GM20000 (cell line): ENCODE measurements around the gene ARHGEF6.

ENCODE experiments used
- DNase-seq: peaks from one replicate; pipeline ENCODE4 v3.0.0; 2012; ENCODE audit warnings: low spot score
- TF ChIP-seq, protein P1 (sequence below): IDR thresholded peaks from 2 replicates; pipeline ENCODE4 v1.5.1; 2012; ENCODE audit warnings: mild to moderate bottlenecking, control low read depth; ENCODE audit errors: extremely low read depth, missing control alignments

The ARHGEF6 gene

DNA sequence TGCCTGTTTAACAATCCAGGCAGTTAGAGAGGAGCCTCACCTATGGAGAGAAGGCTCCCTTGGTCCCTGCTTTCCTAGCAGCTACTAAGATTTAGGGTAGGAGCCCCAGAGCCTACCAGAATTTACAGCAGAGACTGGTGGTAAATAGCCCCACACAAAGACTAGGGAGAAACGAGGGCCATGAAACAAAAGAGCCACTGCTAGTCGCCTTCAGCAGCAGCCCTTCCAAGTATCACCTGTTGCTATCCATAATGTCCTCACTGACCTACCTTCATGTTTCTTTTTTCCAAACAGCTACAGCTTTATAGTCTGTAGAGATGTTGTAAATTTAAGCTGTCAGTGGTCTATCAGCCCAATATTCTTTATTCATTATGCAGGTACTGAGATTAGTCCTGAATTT lies 25.3 kb downstream of the ARHGEF6 start:
- no peak for DNase-seq
- TF ChIP-seq, protein P1, sequence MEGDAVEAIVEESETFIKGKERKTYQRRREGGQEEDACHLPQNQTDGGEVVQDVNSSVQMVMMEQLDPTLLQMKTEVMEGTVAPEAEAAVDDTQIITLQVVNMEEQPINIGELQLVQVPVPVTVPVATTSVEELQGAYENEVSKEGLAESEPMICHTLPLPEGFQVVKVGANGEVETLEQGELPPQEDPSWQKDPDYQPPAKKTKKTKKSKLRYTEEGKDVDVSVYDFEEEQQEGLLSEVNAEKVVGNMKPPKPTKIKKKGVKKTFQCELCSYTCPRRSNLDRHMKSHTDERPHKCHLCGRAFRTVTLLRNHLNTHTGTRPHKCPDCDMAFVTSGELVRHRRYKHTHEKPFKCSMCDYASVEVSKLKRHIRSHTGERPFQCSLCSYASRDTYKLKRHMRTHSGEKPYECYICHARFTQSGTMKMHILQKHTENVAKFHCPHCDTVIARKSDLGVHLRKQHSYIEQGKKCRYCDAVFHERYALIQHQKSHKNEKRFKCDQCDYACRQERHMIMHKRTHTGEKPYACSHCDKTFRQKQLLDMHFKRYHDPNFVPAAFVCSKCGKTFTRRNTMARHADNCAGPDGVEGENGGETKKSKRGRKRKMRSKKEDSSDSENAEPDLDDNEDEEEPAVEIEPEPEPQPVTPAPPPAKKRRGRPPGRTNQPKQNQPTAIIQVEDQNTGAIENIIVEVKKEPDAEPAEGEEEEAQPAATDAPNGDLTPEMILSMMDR, result no peak

- no peak for DNase-seq
- TF ChIP-seq, protein P1, result no peak
These were observed 26.1 kb downstream of the ARHGEF6 start for GRCh38 chrX:136754651-136755050.

GRCh38 chrX:136752796-136753195 lies 27.9 kb downstream of the ARHGEF6 start:
- TF ChIP-seq, protein P1, result no peak
- DNase-seq, result no peak

- TF ChIP-seq, protein P1, result no peak
- DNase-seq, result no peak
These were observed 28.4 kb downstream of the ARHGEF6 start for GRCh38 chrX:136752346-136752745.

DNA sequence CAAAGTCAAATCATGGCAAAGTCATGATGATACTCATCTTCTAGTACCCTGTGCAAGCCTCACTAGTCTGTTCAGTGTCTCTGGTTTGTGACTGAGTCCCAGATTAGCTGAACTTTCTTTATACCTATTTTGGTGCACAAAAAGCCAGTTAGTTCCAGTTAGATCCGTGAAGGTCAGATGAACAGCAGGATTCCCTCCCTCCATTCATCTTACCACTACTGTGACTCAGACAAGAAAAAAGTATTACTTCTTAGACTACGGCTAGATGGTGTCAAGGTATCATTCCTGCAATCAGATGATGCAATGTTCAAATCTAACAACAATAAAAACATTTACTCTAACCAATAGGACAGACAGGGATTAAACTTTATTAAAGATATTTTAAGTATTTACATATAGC lies 30.4 kb downstream of the ARHGEF6 start:
- TF ChIP-seq, protein P1, result no peak
- no peak for DNase-seq

DNA sequence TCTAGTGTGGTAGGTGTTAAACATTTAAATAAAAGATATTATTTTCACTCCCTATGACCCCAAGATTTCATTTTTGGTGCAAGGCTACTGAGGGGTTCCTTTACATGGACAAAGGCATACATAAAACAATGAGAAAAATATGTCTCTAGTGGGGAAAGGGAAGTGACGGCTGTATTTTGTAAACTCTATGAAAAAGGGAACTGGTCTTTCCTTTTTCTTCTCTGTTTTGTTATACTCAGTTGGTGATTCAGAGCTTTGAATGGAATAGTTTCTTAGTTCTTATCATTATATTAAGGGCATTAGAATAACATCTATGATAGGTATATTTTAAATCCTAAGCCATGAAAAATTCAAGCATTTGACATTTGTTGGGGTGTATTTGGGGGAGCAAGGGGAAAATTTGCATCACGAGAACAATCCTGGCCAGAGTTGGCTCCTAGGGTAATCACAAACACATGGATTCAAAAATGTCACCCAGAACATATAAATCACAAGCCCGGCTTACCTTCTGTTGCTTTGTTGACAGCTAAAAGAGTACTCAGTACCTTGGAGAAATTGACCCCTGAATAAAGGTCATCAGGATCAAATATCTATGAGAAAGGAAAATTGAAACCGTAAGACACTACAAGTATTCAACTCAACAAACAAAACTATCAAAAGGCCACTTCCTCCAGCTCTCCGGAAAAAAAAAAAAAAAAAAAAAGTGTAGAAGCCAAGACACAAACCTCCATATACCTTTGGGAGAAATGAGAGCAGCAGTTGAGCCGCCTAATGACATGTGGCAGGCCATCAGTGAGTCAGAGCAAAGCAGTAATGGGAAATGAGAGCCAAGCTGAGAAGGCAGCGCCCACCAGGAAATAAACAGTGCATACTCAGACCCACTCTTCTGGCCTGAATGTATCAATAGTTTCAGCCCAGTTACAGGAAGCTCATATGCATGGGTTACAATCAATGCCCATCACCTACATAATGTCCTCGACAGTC lies 33.4 kb downstream of the ARHGEF6 start:
- no peak for DNase-seq
- TF ChIP-seq, protein P1, result no peak

GRCh38 chrX:136745215-136746173 lies 35.2 kb downstream of the ARHGEF6 start:
- DNase-seq, result no peak
- TF ChIP-seq, protein P1, result no peak
